HG02623 (cell line): Measurements from ENCODE around the gene NAT14.
A peak's percentile ranks its signal among the peaks of the same experiment; 100 is the strongest.

ENCODE experiments used
- ATAC-seq: cut with Tn5 transposase; IDR thresholded peaks from one replicate; pipeline ENCODE4 v1.9.1; 2021; ENCODE audit warnings: moderate library complexity; ENCODE audit not compliant: unreplicated experiment

Gene NAT14

GRCh38 chr19:55467236-55468053 is 17.5 kb upstream of the NAT14 start:
- no peak for ATAC-seq

- no peak for ATAC-seq
These were observed 17.0 kb upstream of the NAT14 start for GRCh38 chr19:55468054-55468393.

GRCh38 chr19:55471266-55471665 is 13.7 kb upstream of the NAT14 start:
- ATAC-seq, result no peak

- no peak for ATAC-seq
These were observed 12.5 kb upstream of the NAT14 start for GRCh38 chr19:55472463-55472862.

GRCh38 chr19:55473225-55474012 is 11.6 kb upstream of the NAT14 start:
- ATAC-seq, result no peak

- no peak for ATAC-seq
These were observed 10.4 kb upstream of the NAT14 start for GRCh38 chr19:55474269-55475265.

- peak; percentile 94 for ATAC-seq
These were observed 8.8 kb upstream of the NAT14 start, which contains the start of gene ZNF628 for GRCh38 chr19:55476100-55476775. Gene ZNF628 (plus strand): TSS chr19:55476617. CDS start chr19:55479911, 3,294 bp downstream.

- ATAC-seq, result no peak
These were observed 7.1 kb upstream of the NAT14 start for GRCh38 chr19:55477905-55478304.

- no peak for ATAC-seq
These were observed 6.6 kb upstream of the NAT14 start for GRCh38 chr19:55478364-55478763.

- ATAC-seq, result no peak
These were observed 5.9 kb upstream of the NAT14 start for GRCh38 chr19:55479045-55479444.

GRCh38 chr19:55479451-55480230 is 5.3 kb upstream of the NAT14 start:
- ATAC-seq, result no peak

- ATAC-seq, result no peak
These were observed 3.7 kb upstream of the NAT14 start for GRCh38 chr19:55481148-55481793.

GRCh38 chr19:55481794-55482155 is 3.2 kb upstream of the NAT14 start:
- no peak for ATAC-seq

- no peak for ATAC-seq
These were observed 2.6 kb upstream of the NAT14 start for GRCh38 chr19:55482156-55482961.

- no peak for ATAC-seq
These were observed 1.9 kb upstream of the NAT14 start for GRCh38 chr19:55482967-55483705.

GRCh38 chr19:55483706-55484592 is 1.0 kb upstream of the NAT14 start:
- ATAC-seq, result no peak
